ENCODE results near the gene RAC3. TPM values are rescaled to one million over a fixed set of nuclear protein-coding genes. Genes with fewer than 3 reads are reported as not detected.

Gene RAC3
- total RNA-seq, 1 donor from 2014 or later = 41.3 TPM

DNA sequence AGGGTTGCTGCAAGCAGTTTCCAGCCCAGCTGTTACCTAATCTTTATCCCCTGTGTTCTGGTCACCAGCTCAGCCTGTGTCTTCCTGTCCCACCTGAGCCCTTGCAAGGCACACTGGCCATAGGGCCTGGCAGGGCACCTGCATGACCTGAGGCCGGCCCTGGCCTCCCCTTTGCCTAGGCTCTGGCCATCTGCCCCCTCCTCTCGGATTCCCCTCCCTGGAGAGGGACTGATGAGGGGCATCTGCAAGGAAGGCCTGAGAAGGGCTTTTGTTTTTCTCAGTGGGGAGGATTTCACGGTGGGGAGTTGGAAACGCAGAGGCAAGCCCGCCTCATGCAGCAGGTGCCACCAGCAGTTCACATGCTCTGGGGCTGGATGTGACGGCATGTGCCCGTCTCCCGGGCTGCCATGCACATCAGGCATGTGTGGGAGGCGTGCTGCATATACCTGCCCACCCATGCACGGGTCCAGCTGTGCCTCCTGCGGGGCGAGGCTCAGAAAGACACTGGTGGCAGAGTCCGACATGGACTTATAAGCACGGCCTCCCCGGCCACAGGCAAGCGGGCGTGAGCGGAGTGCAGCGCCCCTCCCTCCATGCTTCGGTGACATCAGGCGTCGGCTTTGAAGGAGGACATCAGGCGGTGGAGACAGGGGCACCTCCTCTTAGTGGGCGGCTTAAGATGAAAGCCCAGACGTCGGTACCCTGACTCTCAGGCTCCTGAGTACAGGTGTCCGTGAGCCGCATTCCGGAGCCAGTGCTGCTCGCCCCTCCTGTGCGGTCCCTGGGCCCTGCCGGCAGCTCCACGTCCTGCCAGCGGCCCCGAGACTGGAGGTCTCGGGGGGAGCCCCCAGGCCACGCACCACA lies 37.5 kb upstream of the RAC3 start:
- H3K27ac ChIP-seq (ENCODE audit: low read depth, low read length) = no peak overlapping the region
- no peak overlapping the region for H2AFZ ChIP-seq (ENCODE audit: low read depth, low read length)
- H3K4me1 ChIP-seq (ENCODE audit: insufficient read depth, low read length) = peaks cover 10% of the 10 kb centered on the region
- no peaks in the 10 kb centered on the region for H3K27me3 ChIP-seq (ENCODE audit: insufficient read depth, low read length)
- Mint-ChIP-seq H3K4me3 (ENCODE audit: unreplicated experiment) (no peak overlapping the region), H3K9me3 (ENCODE audit: unreplicated experiment) (peaks cover 5% of the 10 kb centered on the region), H3K27me3 (ENCODE audit: low read depth, unreplicated experiment) (no peaks in the 10 kb centered on the region), H3K36me3 (ENCODE audit: low read depth, unreplicated experiment) (peaks cover 12% of the 10 kb centered on the region), H3K4me1 (ENCODE audit: low read depth, unreplicated experiment) (no peaks in the 10 kb centered on the region), H3K27ac (ENCODE audit: unreplicated experiment) (no peak overlapping the region)
- H3K9ac ChIP-seq (ENCODE audit: low read length) = no peak overlapping the region
- H3K4me2 ChIP-seq (ENCODE audit: low read length) = no peak overlapping the region
- no peak overlapping the region for H3K4me3 ChIP-seq (ENCODE audit: insufficient read depth, low read depth, low read length)
- H3K79me2 ChIP-seq (ENCODE audit: insufficient read depth, low read length) = peaks cover 6% of the 10 kb centered on the region
- H4K20me1 ChIP-seq (ENCODE audit: insufficient read depth, low read length) = peaks cover 58% of the 10 kb centered on the region
- FAIRE-seq = no peak
- H3K9me3 ChIP-seq (ENCODE audit: insufficient read depth, low read depth, low read length) = no peaks in the 10 kb centered on the region
- H3K36me3 ChIP-seq (ENCODE audit: insufficient read depth, low read length) = no peaks in the 10 kb centered on the region
- TF ChIP-seq, protein P1, sequence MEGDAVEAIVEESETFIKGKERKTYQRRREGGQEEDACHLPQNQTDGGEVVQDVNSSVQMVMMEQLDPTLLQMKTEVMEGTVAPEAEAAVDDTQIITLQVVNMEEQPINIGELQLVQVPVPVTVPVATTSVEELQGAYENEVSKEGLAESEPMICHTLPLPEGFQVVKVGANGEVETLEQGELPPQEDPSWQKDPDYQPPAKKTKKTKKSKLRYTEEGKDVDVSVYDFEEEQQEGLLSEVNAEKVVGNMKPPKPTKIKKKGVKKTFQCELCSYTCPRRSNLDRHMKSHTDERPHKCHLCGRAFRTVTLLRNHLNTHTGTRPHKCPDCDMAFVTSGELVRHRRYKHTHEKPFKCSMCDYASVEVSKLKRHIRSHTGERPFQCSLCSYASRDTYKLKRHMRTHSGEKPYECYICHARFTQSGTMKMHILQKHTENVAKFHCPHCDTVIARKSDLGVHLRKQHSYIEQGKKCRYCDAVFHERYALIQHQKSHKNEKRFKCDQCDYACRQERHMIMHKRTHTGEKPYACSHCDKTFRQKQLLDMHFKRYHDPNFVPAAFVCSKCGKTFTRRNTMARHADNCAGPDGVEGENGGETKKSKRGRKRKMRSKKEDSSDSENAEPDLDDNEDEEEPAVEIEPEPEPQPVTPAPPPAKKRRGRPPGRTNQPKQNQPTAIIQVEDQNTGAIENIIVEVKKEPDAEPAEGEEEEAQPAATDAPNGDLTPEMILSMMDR (IDR thresholded peaks at IDR 0.05; ENCODE audit: insufficient read depth, low read depth, low read length) = no peak
- no peak for TF ChIP-seq EZH2 (IDR thresholded peaks at IDR 0.05; ENCODE audit: insufficient read depth, low read length)
- no peak for DNase-seq (ENCODE audit: low read depth)

DNA sequence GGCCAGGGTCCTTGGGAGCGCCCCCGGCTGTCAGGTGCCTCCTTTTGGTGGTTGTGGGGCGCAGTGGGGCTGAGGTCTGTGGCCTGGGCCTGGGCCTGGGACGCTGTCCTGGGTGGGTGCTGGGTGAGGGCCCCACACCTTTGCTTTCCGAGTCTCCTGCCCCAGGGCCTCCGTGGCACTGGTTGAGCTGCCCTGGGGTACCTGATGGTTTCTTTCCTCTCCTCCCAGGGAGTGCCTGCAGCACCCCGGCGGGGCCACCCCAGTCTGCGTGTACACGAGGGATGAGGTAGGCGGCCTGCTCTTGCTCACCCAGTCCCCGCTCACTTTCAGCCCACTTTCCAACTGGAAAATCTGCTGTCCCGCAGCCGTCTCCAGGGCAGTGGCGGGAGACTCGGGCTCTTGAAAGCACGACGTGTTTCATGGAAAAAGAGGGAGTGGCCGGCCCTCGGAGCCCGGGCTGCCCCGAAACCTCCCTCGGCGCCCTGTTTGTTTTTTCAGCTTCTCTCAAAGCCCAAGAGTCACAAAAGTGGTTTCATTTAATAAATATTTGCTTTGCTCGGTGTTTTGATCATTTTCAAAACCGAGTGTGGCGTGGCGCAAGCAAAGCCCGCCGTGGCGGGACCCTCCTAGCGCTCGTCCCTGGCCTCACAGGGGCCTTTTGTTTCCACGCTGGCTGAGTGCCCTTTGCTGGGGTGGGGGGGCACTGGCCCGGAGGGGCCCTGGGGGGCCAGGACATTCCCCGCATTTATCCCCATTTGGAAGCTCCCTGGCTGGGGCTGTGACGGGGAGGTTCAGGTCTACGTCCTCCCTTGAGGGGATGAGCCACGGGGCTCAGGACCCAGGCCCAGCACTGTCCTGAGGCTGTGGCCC lies 36.6 kb upstream of the RAC3 start:
- no peaks in the 10 kb centered on the region for H3K27me3 Mint-ChIP-seq (ENCODE audit: low read depth, unreplicated experiment)
- Histone ChIP-seq H3K9ac (ENCODE audit: low read length) (no peak overlapping the region), H3K27me3 (ENCODE audit: insufficient read depth, low read length) (no peaks in the 10 kb centered on the region), H3K4me1 (ENCODE audit: insufficient read depth, low read length) (peaks cover 10% of the 10 kb centered on the region), H4K20me1 (ENCODE audit: insufficient read depth, low read length) (peaks cover 55% of the 10 kb centered on the region), H3K4me2 (ENCODE audit: low read length) (no peak overlapping the region), H3K79me2 (ENCODE audit: insufficient read depth, low read length) (peaks cover 6% of the 10 kb centered on the region), H3K27ac (ENCODE audit: low read depth, low read length) (no peak overlapping the region), H3K4me3 (ENCODE audit: insufficient read depth, low read depth, low read length) (no peak overlapping the region), H3K9me3 (ENCODE audit: insufficient read depth, low read depth, low read length) (no peaks in the 10 kb centered on the region), H3K36me3 (ENCODE audit: insufficient read depth, low read length) (no peaks in the 10 kb centered on the region), H2AFZ (ENCODE audit: low read depth, low read length) (no peak overlapping the region)
- no peak for FAIRE-seq
- H3K4me1 Mint-ChIP-seq (ENCODE audit: low read depth, unreplicated experiment) = no peaks in the 10 kb centered on the region
- DNase-seq (ENCODE audit: low read depth) = no peak
- no peak overlapping the region for H3K4me3 Mint-ChIP-seq (ENCODE audit: unreplicated experiment)
- peaks cover 5% of the 10 kb centered on the region for H3K9me3 Mint-ChIP-seq (ENCODE audit: unreplicated experiment)
- TF ChIP-seq EZH2 (IDR thresholded peaks at IDR 0.05; ENCODE audit: insufficient read depth, low read length) = no peak
- TF ChIP-seq, protein P1 (IDR thresholded peaks at IDR 0.05; ENCODE audit: insufficient read depth, low read depth, low read length) = no peak
- H3K36me3 Mint-ChIP-seq (ENCODE audit: low read depth, unreplicated experiment) = peaks cover 9% of the 10 kb centered on the region
- peak overlapping the region; percentile 41 for H3K27ac Mint-ChIP-seq (ENCODE audit: unreplicated experiment)

Measured in astrocyte (in vitro differentiated cells and primary cell).